H9 (cell line): ENCODE measurements around the gene NKX2-3. TPM values are rescaled to one million over a fixed set of nuclear protein-coding genes. Genes with fewer than 3 reads are reported as not detected.

Experiments
- DNase-seq: peaks from one replicate; pipeline ENCODE4 v3.0.0-alpha.2; 2017
- H2AFZ ChIP-seq: one replicate; pipeline ENCODE4 v1.6.1; 2013; ENCODE audit warnings: mild to moderate bottlenecking, low read length, control low read depth, moderate library complexity
- H2AK5ac ChIP-seq: 2 replicates; pipeline ENCODE4 v1.6.1; 2013; ENCODE audit warnings: low read length, control low read depth, mixed read lengths; ENCODE audit not compliant: insufficient read length
- H2BK120ac ChIP-seq: one replicate; pipeline ENCODE4 v1.6.1; 2013; ENCODE audit warnings: low read depth, mild to moderate bottlenecking, low read length, control low read depth, inconsistent platforms; ENCODE audit not compliant: poor library complexity, severe bottlenecking
- H2BK12ac ChIP-seq: 2 replicates; pipeline ENCODE4 v1.6.1; 2013; ENCODE audit warnings: low read length, control low read depth, mixed read lengths, low read depth; ENCODE audit not compliant: insufficient read length
- H2BK15ac ChIP-seq: 2 replicates; pipeline ENCODE4 v1.6.1; 2013; ENCODE audit warnings: low read depth, low read length, control low read depth
- H2BK20ac ChIP-seq: one replicate; pipeline ENCODE4 v1.6.1; 2013; ENCODE audit warnings: low read depth, mild to moderate bottlenecking, low read length, control low read depth, inconsistent platforms; ENCODE audit not compliant: poor library complexity, severe bottlenecking
- H2BK5ac ChIP-seq: 2 replicates; pipeline ENCODE4 v1.6.1; 2013; ENCODE audit warnings: low read length, control low read depth, mixed read lengths; ENCODE audit not compliant: insufficient read length
- H3K14ac ChIP-seq: 2 replicates; pipeline ENCODE4 v1.6.1; 2013; ENCODE audit warnings: low read length, control low read depth; ENCODE audit not compliant: insufficient read depth
- H3K18ac ChIP-seq: 2 replicates; pipeline ENCODE4 v1.6.1; 2013; ENCODE audit warnings: low read depth, mild to moderate bottlenecking, mixed read lengths, low read length, control low read depth; ENCODE audit not compliant: insufficient read length
- H3K23ac ChIP-seq: 2 replicates; pipeline ENCODE4 v1.6.1; 2013; ENCODE audit warnings: low read length, control low read depth, mixed read lengths, low read depth; ENCODE audit not compliant: insufficient read length
- H3K23me2 ChIP-seq: 2 replicates; pipeline ENCODE4 v1.6.1; 2013; ENCODE audit warnings: low read depth, mild to moderate bottlenecking, mixed read lengths, low read length, control low read depth; ENCODE audit not compliant: insufficient read length, poor library complexity, severe bottlenecking
- H3K27ac ChIP-seq: 2 replicates; pipeline ENCODE4 v1.5.1; 2013; ENCODE audit warnings: low read length, control low read depth, mixed read lengths, low read depth; ENCODE audit not compliant: insufficient read length
- H3K27me3 ChIP-seq: 2 replicates; pipeline ENCODE4 v1.6.1; 2013; ENCODE audit warnings: low read length, control low read depth, inconsistent platforms; ENCODE audit not compliant: insufficient read depth
- H3K4ac ChIP-seq: 2 replicates; pipeline ENCODE4 v1.6.1; 2013; ENCODE audit warnings: low read depth, mild to moderate bottlenecking, control low read depth, inconsistent platforms, low read length, moderate library complexity
- H3K4me1 ChIP-seq: 2 replicates; pipeline ENCODE4 v1.6.1; 2013; ENCODE audit warnings: low read length, control low read depth, inconsistent platforms; ENCODE audit not compliant: insufficient read depth
- H3K4me2 ChIP-seq: 2 replicates; pipeline ENCODE4 v1.6.1; 2013; ENCODE audit warnings: low read length, control low read depth, mixed read lengths; ENCODE audit not compliant: insufficient read length, insufficient read depth
- H3K56ac ChIP-seq: 2 replicates; pipeline ENCODE4 v1.6.1; 2013; ENCODE audit warnings: low read depth, mild to moderate bottlenecking, mixed read lengths, low read length, control low read depth; ENCODE audit not compliant: insufficient read length
- H3K79me1 ChIP-seq: 2 replicates; pipeline ENCODE4 v1.6.1; 2013; ENCODE audit warnings: low read depth, mild to moderate bottlenecking, moderate library complexity, low read length, control low read depth, inconsistent platforms; ENCODE audit not compliant: insufficient read depth, poor library complexity, severe bottlenecking
- H3K79me2 ChIP-seq: 2 replicates; pipeline ENCODE4 v1.6.1; 2013; ENCODE audit warnings: low read length, control low read depth, inconsistent platforms; ENCODE audit not compliant: insufficient read depth
- H3K9ac ChIP-seq: 2 replicates; pipeline ENCODE4 v1.6.1; 2013; ENCODE audit warnings: low read length, control low read depth, mixed read lengths; ENCODE audit not compliant: insufficient read length; ENCODE audit errors: extremely low read depth
- H3K9me3 ChIP-seq: one replicate; pipeline ENCODE4 v1.6.1; 2013; ENCODE audit warnings: low read depth, low read length, inconsistent platforms; ENCODE audit not compliant: control insufficient read depth
- H3T11ph ChIP-seq: one replicate; pipeline ENCODE4 v1.6.1; 2013; ENCODE audit warnings: mild to moderate bottlenecking, low read length, control low read depth, inconsistent platforms
- H4K20me1 ChIP-seq: one replicate; pipeline ENCODE4 v1.6.1; 2013; ENCODE audit not compliant: control insufficient read depth, insufficient read length, insufficient read depth
- H4K5ac ChIP-seq: 2 replicates; pipeline ENCODE4 v1.6.1; 2013; ENCODE audit warnings: low read depth, mild to moderate bottlenecking, mixed read lengths, low read length, control low read depth; ENCODE audit not compliant: insufficient read length
- H4K8ac ChIP-seq: replicated peaks from 2 replicates; pipeline ENCODE4 v1.6.1; 2013; ENCODE audit warnings: low read length, control low read depth, mixed read lengths, low read depth; ENCODE audit not compliant: insufficient read length
- H4K91ac ChIP-seq: 2 replicates; pipeline ENCODE4 v1.6.1; 2013; ENCODE audit warnings: low read depth, mild to moderate bottlenecking, moderate library complexity, mixed read lengths, low read length, control low read depth; ENCODE audit not compliant: insufficient read length
- H3K27ac Mint-ChIP-seq, 3 experiments: 2 replicates in 2 of 3; 3 replicates in 1 of 3; pipeline ENCODE4 v1.8.0; 2020 to 2021; ENCODE audit warnings: mixed read lengths in 3 of 3, mild to moderate bottlenecking in 1 of 3, moderate library complexity in 1 of 3
- H3K27me3 Mint-ChIP-seq: 2 replicates; pipeline ENCODE4 v1.8.0; 2021; ENCODE audit warnings: low read depth, mild to moderate bottlenecking, moderate library complexity, mixed read lengths
- H3K36me3 Mint-ChIP-seq, 3 experiments: 2 replicates in 2 of 3; 3 replicates in 1 of 3; pipeline ENCODE4 v1.8.0; 2020 to 2021; ENCODE audit warnings: low read depth in 3 of 3, mixed read lengths in 3 of 3; ENCODE audit not compliant: insufficient read depth in 1 of 3
- H3K4me1 Mint-ChIP-seq, 2 experiments: 2 replicates each; pipeline ENCODE4 v1.8.0; 2020; ENCODE audit warnings: mixed read lengths in 2 of 2
- H3K4me3 Mint-ChIP-seq, 2 experiments: 2 replicates in 1 of 2; 3 replicates in 1 of 2; pipeline ENCODE4 v1.8.0; 2020 to 2021; ENCODE audit warnings: mild to moderate bottlenecking in 2 of 2, mixed read lengths in 2 of 2, moderate library complexity in 1 of 2
- H3K9me3 Mint-ChIP-seq, 2 experiments: 2 replicates in 1 of 2; 3 replicates in 1 of 2; pipeline ENCODE4 v1.8.0; 2020; ENCODE audit warnings: mild to moderate bottlenecking in 2 of 2, mixed read lengths in 2 of 2, moderate library complexity in 1 of 2
- CTCF ChIP-seq: fragments of 200-600 bp; sonication (generic); conservative IDR thresholded peaks from 3 replicates; pipeline ENCODE4 v1.8.0; 2021; ENCODE audit warnings: antibody characterized with exemption, mild to moderate bottlenecking
- WGBS: extraction: QIAGEN DNeasy Blood & Tissue Kit; methylation state at CpG from one replicate; pipeline ENCODE4 v1.1.7; 2013; ENCODE audit warnings: missing lambda C conversion rate, low lambda C conversion rate, mixed read lengths; ENCODE audit not compliant: insufficient read length; ENCODE audit errors: extremely low coverage; 5-methylcytosine and 5-hydroxymethylcytosine counted together
- total RNA-seq: library from RNA; stranded (reverse); gene quantifications from 2 replicates; pipeline ENCODE4 v1.2.1, GENCODE V29; 2021

The NKX2-3 gene
- total RNA-seq, 1 experiment from 2014 or later: not detected

DNA sequence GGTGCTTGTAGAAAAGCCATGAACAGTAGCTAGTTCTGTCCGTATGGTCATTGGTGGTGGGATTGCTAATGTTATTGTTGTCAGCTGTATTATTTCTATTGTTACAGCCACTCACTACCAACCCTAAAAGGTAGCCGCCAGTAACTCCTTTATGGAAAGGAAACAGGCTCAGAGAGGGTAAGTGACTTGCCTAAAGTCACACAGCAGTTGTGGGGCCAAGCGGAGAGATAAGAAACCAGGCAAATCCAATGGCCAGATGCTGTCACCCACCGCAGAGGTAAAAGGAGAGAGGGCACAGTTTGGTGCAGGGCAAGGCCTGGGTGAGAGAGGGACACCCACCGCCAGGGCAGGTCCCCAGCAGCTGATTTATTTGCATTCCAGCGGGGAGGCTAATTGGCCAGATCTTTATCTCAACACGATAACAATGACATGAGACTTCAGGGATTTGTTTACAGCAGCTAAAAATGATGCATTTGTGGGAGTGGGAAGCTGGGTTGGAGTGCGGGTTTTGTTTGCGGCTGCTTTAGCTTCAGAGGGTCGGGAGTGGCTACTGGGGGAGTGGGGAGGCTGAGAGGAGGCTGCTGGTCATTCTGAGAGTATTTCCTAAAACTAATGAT is 8.6 kb upstream of the NKX2-3 start:
- Histone ChIP-seq H3K9ac (no peak overlapping the region), H2AFZ (no peak overlapping the region), H3K56ac (no peak overlapping the region), H3K4me2 (peak overlapping the region; percentile 80), H2BK5ac (no peak overlapping the region), H4K5ac (no peak overlapping the region), H3K27ac (no peak overlapping the region), H3K9me3 (no peaks in the 10 kb centered on the region), H3K23me2 (peaks cover 5% of the 10 kb centered on the region), H2BK120ac (no peak overlapping the region), H3K23ac (no peak overlapping the region), H3K18ac (no peak overlapping the region), H3T11ph (no peak overlapping the region), H3K27me3 (peaks cover 98% of the 10 kb centered on the region), H2AK5ac (no peak overlapping the region), H3K79me1 (no peaks in the 10 kb centered on the region), H2BK12ac (no peak overlapping the region), H3K4me1 (peaks cover 4% of the 10 kb centered on the region; the same call in 1 of the 2 replicates), H4K20me1 (no peaks in the 10 kb centered on the region), H3K14ac (no peak overlapping the region), H4K8ac (no peak overlapping the region), H3K79me2 (no peaks in the 10 kb centered on the region), H3K4ac (no peak overlapping the region), H2BK20ac (no peak overlapping the region), H4K91ac (no peak overlapping the region), H2BK15ac (no peak overlapping the region)
- no peak overlapping the region for H3K27ac Mint-ChIP-seq
- peaks cover 5 to 10% of the 10 kb centered on the region in 2 experiments; a peak in 3 of 5 replicates for H3K9me3 Mint-ChIP-seq
- H3K27me3 Mint-ChIP-seq: peaks cover 100% of the 10 kb centered on the region
- H3K4me3 Mint-ChIP-seq: peak overlapping the region in 1 of 2 experiments; percentile 76; a peak in 3 of 5 replicates
- no peaks in the 10 kb centered on the region for H3K36me3 Mint-ChIP-seq
- WGBS: no CpG with 5 or more reads among the region's 10 CpGs
- H3K4me1 Mint-ChIP-seq: peaks cover 40 to 67% of the 10 kb centered on the region in 2 experiments
- DNase-seq: no peak
- TF ChIP-seq CTCF: no peak
